Activated CD4-positive, alpha-beta T cell treated with anti-CD3 and anti-CD28 coated beads, Interleukin-2, amount 50 U/mL, for 4 hours (primary cell): Measurements from ENCODE around the gene PPP2R5C.
"Not testable (repeated sequence)": the region's sequence is repeated elsewhere in the genome, so short reads cannot be mapped to it uniquely, and the experiment has no call there.

ENCODE experiments used
- DNase-seq, 2 experiments: peaks; one replicate each; pipeline ENCODE4 v3.0.0-alpha.2; 2020

Gene PPP2R5C

DNA sequence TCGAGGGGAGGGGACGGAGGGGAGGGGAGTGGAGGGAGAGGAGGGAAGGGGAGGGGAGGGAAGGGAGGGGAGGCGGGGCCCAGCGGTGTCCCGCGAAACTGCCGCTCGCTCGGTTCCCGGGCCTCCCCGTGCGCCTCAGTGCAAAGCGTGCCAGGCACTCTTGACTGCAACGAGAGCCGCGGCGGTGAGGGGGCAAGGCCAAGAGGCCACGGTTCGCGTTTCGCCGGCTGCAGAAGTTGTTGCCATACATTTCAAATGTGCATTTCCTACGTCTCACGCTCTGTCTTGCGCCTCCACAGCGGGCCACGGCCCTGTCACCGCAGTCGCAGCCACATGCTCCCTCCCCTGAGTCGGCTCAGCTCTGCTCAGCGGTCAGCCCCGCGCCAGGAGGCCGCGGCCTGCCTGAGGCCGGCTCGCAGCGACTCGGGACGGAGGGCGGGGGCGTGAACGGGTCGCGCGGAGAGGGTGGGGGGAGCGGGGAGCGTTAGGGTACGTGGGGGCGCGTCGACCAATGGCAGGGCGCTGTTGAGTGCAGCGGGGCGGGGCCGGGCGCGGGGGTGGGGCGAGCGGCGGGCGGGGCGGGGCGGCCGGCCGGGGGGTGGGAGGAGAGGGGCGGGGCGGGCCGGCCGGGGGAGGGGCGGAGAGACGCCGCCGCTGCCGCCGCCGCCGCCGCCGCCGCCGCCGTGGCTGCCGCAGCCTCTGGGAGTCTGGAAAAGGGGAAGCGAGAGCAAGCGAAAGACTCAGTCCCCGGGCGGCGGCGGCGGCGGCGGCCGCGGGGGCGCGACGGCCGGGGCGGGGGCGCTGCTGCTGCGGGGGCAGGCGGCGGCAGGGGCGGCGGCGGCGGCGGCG is at the start of gene PPP2R5C:
TSS of gene PPP2R5C (plus strand) at position 678 of the 849 bp plus-strand sequence. CDS start 185 bp downstream, outside the sequence.
- DNase-seq: peak; percentile 83 to 86

DNA sequence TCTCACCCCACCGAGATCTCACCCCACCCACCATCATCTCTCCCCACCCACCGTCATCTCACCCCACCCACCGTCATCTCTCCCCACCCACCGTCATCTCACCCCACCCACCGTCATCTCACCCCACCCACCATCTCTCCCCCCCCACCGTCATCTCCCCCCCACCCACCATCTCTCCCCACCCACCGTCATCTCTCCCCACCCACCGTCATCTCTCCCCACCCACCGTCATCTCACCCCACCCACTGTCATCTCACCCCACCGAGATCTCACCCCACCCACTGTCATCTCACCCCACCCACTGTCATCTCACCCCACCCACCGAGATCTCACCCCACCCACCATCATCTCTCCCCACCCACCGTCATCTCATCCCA is 49.7 kb upstream of the PPP2R5C start:
- not testable (repeated sequence) for DNase-seq

GRCh38 chr14:101712341-101712740 is 49.2 kb upstream of the PPP2R5C start:
- DNase-seq: not testable (repeated sequence)

DNA sequence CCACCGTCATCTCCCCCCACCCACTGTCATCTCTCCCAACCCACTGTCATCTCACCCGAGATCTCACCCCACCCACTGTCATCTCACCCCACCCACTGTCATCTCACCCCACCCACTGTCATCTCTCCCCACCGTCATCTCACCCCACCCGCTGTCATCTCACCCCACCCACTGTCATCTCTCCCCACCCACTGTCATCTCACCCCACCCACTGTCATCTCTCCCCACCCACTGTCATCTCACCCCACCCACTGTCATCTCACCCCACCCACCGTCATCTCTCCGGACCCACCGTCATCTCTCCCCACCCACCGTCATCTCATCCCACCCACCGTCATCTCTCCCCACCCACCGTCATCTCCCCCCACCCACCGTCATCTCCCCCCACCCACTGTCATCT is 48.4 kb upstream of the PPP2R5C start:
- DNase-seq: not testable (repeated sequence)

- no peak for DNase-seq
Measured at GRCh38 chr14:101713621-101714349, 47.7 kb upstream of the PPP2R5C start.

- DNase-seq: no peak
Measured at GRCh38 chr14:101714394-101714793, 47.1 kb upstream of the PPP2R5C start.

- no peak for DNase-seq
Measured at GRCh38 chr14:101715210-101716076, 46.1 kb upstream of the PPP2R5C start.

GRCh38 chr14:101716077-101716950 is 45.2 kb upstream of the PPP2R5C start:
- no peak for DNase-seq

GRCh38 chr14:101716956-101717662 is 44.4 kb upstream of the PPP2R5C start:
- no peak for DNase-seq

- DNase-seq: no peak
Measured at GRCh38 chr14:101717663-101718490, 43.6 kb upstream of the PPP2R5C start.

- no peak for DNase-seq
Measured at GRCh38 chr14:101719045-101719645, 42.4 kb upstream of the PPP2R5C start.

DNA sequence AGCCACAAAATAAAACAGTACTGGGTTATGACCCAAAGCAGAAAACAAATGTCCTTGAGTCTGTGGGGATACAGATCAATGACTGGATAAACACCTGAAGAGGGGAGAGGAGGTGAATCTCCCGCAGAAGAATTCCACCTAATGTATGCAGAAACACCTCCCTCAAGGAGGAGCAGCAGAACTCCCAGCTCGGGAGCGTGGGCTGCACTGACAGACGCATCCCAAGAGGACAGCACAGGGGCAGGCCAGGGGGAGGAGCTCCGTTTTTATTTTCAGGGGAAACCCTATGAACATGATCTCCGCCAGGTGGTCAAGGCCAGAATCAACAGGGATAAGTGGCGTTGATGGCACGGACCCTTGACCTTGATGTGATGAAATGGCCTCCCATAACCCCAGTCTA is 41.8 kb upstream of the PPP2R5C start:
- no peak for DNase-seq

- DNase-seq: no peak
Measured at GRCh38 chr14:101721111-101721510, 40.4 kb upstream of the PPP2R5C start.

DNA sequence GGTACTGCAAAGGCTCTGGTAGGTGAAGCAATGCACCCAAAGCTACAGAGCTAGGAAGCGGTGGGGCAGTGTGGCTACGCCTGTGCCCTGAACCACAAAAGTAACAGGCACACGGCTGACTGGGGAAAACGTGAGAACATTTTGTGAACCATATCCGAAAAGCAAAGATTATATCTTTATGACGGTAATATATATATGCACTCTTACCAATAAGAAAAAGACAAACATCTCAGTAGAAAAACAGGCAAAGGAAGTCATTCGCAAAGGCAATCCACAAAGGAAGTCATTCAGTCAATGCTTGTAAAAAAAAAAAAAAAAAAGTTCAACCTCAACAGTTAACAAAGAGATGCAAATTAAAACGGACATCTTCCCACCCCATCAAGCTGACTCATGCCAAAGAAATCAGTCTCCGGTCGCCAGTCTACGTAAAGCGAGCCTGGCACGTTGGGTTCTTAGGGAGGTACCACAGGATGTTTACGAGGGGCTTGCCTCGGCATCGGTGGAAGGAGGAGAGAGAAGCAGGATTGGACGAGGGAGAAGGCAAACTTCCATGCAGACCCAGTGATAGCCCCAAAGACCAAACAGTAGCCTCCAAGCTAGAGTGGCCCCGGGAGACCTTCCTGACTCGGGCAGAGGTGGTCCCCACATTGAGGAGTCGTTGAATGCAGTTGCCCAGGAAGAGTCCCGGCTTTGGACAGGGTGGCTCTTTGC is 39.4 kb upstream of the PPP2R5C start:
- peak; percentile 62 to 63 for DNase-seq

DNA sequence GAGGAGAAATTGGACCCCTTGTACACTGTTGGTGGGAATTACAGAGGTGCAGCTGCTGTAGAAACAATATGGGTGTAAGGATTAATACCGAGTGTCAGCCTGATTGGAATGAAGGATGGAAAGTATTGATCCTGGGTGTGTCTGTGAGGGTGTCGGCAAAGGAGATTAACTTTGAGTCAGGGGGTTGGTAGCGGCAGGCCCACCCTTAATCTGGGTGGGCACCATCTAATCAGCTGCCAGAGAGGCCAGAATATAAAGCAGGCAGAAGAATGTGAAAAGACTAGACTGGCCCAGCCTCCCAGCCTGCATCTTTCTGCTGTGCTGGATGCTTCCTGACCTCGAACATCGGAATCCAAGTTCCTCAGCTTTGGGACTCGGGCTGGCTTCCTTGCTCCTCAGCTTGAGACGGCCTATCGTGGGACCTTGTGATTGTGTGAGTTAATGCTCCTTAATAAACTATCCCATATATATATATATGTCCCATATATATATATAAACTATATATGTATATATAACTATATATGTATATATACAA is 38.4 kb upstream of the PPP2R5C start:
- DNase-seq: no peak

DNA sequence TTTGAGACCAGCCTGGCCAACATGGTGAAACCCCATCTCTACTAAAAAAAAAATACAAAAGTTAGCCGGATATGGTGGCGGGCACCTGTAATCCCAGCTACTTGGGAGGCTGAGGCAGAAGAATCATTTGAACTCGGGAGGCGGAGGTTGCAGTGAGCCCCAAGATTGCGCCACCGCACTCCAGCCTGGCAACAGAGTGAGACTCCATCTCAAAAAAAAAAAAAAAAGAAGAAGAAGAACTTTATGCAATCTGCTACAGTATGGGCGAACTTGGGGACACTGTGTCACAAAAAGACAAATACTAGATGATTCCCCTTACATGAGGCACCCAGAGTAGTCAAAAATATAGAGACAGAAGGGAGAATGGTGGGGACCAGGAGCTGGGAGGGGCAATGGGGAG is 35.9 kb upstream of the PPP2R5C start:
- DNase-seq: not testable (repeated sequence)

DNA sequence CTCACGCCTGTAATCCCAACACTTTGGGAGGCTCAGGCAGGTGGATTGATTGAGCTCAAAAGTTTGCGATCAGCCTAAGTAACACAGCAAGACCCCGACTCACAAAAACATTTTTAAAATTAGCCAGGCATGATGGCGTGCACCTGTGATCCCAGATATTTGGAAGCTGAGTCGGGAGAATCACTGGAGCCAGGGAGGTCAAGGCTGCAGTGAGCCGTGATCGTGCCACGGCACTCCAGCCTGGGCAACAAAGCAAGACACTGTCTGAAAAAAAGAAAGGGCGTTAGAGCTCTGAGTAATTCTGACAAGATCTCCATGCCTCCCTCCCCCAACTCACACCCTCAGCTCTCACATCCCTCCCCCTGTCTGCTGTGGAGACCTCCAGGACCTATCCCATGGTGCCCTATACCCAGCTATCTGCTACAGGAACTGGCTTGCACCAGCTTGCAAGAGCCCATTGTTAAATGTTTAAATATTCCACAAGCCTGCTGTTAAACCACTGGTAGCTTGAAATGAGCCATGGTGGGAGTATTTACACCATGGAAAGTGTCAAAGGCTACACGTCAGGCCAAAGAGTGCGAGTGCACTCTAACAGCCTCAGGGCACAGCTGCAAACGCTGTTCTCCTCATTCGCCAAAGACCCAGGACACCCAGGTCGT is 35.1 kb upstream of the PPP2R5C start:
- DNase-seq: no peak

GRCh38 chr14:101726954-101727302 is 34.6 kb upstream of the PPP2R5C start:
- no peak for DNase-seq
